Measurements from ENCODE around the gene GJB6.

DNA sequence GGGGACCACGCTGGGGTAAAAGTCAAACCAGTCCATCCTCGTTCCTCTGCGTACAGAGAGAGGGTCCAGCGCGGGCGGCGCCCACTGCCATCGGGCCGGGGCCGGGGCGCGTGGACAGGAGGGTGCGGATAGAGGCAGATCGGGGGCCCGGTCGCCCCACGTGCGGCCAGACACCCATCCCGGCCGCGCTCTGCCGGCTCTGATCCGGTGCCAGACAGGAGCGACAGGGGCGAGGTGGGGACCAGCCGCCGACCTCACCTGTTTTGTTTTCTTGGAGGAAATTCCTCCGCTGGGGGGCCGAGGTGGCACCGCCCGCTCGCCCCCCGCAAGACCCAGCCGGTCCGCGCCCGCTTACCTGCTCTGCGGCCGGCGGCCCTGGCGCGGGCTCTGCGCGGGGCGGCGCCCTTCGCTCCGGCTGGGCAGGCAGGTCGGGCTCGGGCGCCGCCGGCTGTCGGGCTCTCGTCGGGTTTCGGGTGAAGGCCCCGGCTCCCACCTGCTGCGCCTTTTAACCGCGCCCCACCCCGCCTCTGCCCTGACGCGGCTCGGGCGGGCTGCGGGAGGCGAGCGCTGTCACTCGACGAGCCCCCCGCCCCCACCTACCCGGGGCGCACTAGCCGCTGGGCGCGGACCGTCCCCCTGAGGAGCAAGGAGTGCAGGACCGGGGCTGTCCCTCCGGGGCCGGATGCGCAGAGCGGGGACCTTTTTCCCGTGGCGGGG is at the start of gene GJB6:
- TF ChIP-seq POLR2AphosphoS5 (IDR thresholded peaks at IDR 0.05; ENCODE audit: low read depth, low read length) (no peak), TAF1 (IDR thresholded peaks at IDR 0.05; ENCODE audit: borderline replicate concordance, insufficient read depth, low read length) (no peak), SIN3A (IDR thresholded peaks at IDR 0.05; ENCODE audit: borderline replicate concordance, insufficient read depth, low read length) (no peak), FOXP2 (optimal IDR thresholded peaks at IDR 0.05; ENCODE audit: borderline replicate concordance, extremely low read depth, extremely low read length, insufficient read depth) (no peak)
- TF ChIP-seq, protein P1, sequence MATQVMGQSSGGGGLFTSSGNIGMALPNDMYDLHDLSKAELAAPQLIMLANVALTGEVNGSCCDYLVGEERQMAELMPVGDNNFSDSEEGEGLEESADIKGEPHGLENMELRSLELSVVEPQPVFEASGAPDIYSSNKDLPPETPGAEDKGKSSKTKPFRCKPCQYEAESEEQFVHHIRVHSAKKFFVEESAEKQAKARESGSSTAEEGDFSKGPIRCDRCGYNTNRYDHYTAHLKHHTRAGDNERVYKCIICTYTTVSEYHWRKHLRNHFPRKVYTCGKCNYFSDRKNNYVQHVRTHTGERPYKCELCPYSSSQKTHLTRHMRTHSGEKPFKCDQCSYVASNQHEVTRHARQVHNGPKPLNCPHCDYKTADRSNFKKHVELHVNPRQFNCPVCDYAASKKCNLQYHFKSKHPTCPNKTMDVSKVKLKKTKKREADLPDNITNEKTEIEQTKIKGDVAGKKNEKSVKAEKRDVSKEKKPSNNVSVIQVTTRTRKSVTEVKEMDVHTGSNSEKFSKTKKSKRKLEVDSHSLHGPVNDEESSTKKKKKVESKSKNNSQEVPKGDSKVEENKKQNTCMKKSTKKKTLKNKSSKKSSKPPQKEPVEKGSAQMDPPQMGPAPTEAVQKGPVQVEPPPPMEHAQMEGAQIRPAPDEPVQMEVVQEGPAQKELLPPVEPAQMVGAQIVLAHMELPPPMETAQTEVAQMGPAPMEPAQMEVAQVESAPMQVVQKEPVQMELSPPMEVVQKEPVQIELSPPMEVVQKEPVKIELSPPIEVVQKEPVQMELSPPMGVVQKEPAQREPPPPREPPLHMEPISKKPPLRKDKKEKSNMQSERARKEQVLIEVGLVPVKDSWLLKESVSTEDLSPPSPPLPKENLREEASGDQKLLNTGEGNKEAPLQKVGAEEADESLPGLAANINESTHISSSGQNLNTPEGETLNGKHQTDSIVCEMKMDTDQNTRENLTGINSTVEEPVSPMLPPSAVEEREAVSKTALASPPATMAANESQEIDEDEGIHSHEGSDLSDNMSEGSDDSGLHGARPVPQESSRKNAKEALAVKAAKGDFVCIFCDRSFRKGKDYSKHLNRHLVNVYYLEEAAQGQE (IDR thresholded peaks at IDR 0.05; ENCODE audit: insufficient read depth in 1 of 2, low read depth in 2 of 2, low read length in 2 of 2), result no peak

All from PFSK-1 (cell line).